Natural killer cell (primary cell): Measurements from ENCODE around the gene UMAD1. TPM values are rescaled to one million over a fixed set of nuclear protein-coding genes. Genes with fewer than 3 reads are reported as not detected.

Experiments used
- ATAC-seq, 3 donors: fragments of 150-1000 bp in 2 of 3; fragments of 200-7000 bp in 1 of 3; cut with Tn5 transposase; 1 replicate in 1 of 3; 2 replicates in 2 of 3; pipeline ENCODE4 v1.10.0; 2021; ENCODE audit warnings: mild to moderate bottlenecking in 2 of 3, moderate library complexity in 2 of 3
- DNase-seq, 2 donors: peaks; one replicate each; pipeline versions ENCODE4 v3.0.0 to v3.0.0-alpha.2; 2013 to 2021; ENCODE audit warnings: mixed read lengths in 1 of 2
- H3K27ac ChIP-seq: one replicate; pipeline ENCODE4 v1.5.1; 2013; ENCODE audit warnings: mild to moderate bottlenecking, low read length
- H3K27me3 ChIP-seq: one replicate; pipeline ENCODE4 v1.6.1; 2013; ENCODE audit warnings: low read length; ENCODE audit not compliant: control insufficient read depth, insufficient read depth
- H3K36me3 ChIP-seq: one replicate; pipeline ENCODE4 v1.6.1; 2013; ENCODE audit warnings: low read length; ENCODE audit not compliant: control insufficient read depth, insufficient read depth
- H3K4me1 ChIP-seq: one replicate; pipeline ENCODE4 v1.6.1; 2013; ENCODE audit warnings: low read length; ENCODE audit not compliant: control insufficient read depth, insufficient read depth
- H3K4me3 ChIP-seq: one replicate; pipeline ENCODE4 v1.5.1; 2013; ENCODE audit warnings: low read length
- H3K9me3 ChIP-seq: one replicate; pipeline ENCODE4 v1.6.1; 2013; ENCODE audit warnings: low read length; ENCODE audit not compliant: control insufficient read depth, insufficient read depth
- H3K27ac Mint-ChIP-seq, 2 donors: one replicate each; pipeline ENCODE4 v1.8.0; 2022; ENCODE audit warnings: mild to moderate bottlenecking in 2 of 2, mixed read lengths in 2 of 2, moderate library complexity in 1 of 2
- H3K27me3 Mint-ChIP-seq, 2 donors: one replicate each; pipeline ENCODE4 v1.8.0; 2022; ENCODE audit warnings: low read depth in 2 of 2, mixed read lengths in 2 of 2
- H3K36me3 Mint-ChIP-seq: one replicate; pipeline ENCODE4 v1.8.0; 2022; ENCODE audit warnings: mixed read lengths
- H3K4me1 Mint-ChIP-seq, 2 donors: one replicate each; pipeline ENCODE4 v1.8.0; 2022; ENCODE audit warnings: mixed read lengths in 2 of 2
- H3K4me3 Mint-ChIP-seq: one replicate; pipeline ENCODE4 v1.8.0; 2022; ENCODE audit warnings: mild to moderate bottlenecking, moderate library complexity, mixed read lengths
- H3K9me3 Mint-ChIP-seq, 2 donors: one replicate each; pipeline ENCODE4 v1.8.0; 2022; ENCODE audit warnings: mixed read lengths in 2 of 2
- WGBS: methylation state at CpG from one replicate; pipeline ENCODE4 v1.1.7; 2013; ENCODE audit warnings: missing lambda C conversion rate; ENCODE audit not compliant: insufficient coverage; 5-methylcytosine and 5-hydroxymethylcytosine counted together
- intact Hi-C: fragments of 100-400 bp; cut with micrococcal nuclease; formaldehyde crosslinking; loops from one replicate; pipeline ENCODE4 v1.14.2; 2022
- total RNA-seq, 4 donors: library from RNA; stranded (reverse); fragments of 120-200 nt in 1 of 4; gene quantifications; one replicate each; pipeline versions ENCODE4 v1.2.3 to v1.2.4, GENCODE V29; 2013 to 2022
- TF ChIP-seq, protein P1 (sequence below): fragments of 200-600 bp; IDR thresholded peaks from one replicate; pipeline ENCODE4 v1.8.0; 2022; ENCODE audit warnings: antibody characterized with exemption

UMAD1 gene
- total RNA-seq, 3 donors from 2014 or later (not counting 1 experiment from before 2014, with no cell fraction given), result 12.3 to 16.5 (median 14.6) TPM

DNA sequence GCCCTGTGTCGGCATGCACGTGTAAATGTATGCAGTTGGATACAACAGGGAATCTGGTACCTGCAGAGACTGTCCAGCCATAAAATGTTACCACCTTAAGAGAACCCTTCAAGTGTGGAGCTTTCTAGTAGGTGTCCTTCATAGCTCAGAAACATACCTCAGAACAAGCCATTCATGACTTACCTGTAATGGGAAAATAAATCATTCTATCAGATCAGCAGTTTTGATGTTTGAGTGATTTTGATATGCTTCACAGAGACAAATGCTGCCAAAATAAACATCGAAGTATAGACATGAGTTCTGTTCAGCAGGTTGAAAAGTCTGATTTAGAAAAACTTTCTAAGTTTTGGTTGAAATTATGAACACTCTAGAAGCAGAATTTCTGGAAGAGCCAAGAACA, 33.5 kb upstream of the UMAD1 start:
- H3K36me3 Mint-ChIP-seq, result peaks cover 7% of the 10 kb centered on the region
- Histone ChIP-seq H3K27me3 (no peaks in the 10 kb centered on the region), H3K4me1 (no peaks in the 10 kb centered on the region), H3K27ac (no peak overlapping the region), H3K9me3 (no peaks in the 10 kb centered on the region), H3K36me3 (peaks cover 16% of the 10 kb centered on the region), H3K4me3 (no peak overlapping the region)
- ATAC-seq (no peak), DNase-seq (no peak)
- H3K4me3 Mint-ChIP-seq, result no peak overlapping the region
- H3K27ac Mint-ChIP-seq, result no peak overlapping the region
- H3K27me3 Mint-ChIP-seq, result no peaks in the 10 kb centered on the region
- H3K9me3 Mint-ChIP-seq, result no peaks in the 10 kb centered on the region
- intact Hi-C loops, result no loop called here
- H3K4me1 Mint-ChIP-seq, result no peaks in the 10 kb centered on the region
- 65% methylated on average over 3 of the region's 3 CpGs for WGBS
- TF ChIP-seq, protein P1, sequence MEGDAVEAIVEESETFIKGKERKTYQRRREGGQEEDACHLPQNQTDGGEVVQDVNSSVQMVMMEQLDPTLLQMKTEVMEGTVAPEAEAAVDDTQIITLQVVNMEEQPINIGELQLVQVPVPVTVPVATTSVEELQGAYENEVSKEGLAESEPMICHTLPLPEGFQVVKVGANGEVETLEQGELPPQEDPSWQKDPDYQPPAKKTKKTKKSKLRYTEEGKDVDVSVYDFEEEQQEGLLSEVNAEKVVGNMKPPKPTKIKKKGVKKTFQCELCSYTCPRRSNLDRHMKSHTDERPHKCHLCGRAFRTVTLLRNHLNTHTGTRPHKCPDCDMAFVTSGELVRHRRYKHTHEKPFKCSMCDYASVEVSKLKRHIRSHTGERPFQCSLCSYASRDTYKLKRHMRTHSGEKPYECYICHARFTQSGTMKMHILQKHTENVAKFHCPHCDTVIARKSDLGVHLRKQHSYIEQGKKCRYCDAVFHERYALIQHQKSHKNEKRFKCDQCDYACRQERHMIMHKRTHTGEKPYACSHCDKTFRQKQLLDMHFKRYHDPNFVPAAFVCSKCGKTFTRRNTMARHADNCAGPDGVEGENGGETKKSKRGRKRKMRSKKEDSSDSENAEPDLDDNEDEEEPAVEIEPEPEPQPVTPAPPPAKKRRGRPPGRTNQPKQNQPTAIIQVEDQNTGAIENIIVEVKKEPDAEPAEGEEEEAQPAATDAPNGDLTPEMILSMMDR, result no peak

DNA sequence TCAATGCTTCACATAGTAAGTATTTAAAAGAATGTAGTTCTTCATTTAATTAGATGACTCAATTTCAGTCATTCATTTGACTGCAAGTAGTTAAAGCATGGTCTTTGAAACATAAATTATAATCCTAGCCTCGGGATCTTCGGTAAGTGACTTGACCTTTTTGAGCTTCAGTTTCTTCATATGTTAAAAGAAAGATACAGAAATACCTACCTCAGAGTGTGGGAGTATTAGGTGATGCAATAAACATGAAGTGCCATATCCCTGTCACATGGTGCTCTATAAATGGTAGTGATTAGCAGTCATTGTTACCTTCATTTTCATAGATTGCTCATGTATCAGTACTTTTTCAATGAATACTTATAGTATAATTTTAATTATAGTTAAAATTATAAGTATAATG, 31.2 kb upstream of the UMAD1 start:
- intact Hi-C loops, result no loop called here
- H3K27me3 Mint-ChIP-seq, result no peaks in the 10 kb centered on the region
- no peak overlapping the region for H3K4me3 Mint-ChIP-seq
- H3K27ac ChIP-seq, result no peak overlapping the region
- no peak overlapping the region for H3K27ac Mint-ChIP-seq
- H3K4me1 ChIP-seq, result no peaks in the 10 kb centered on the region
- TF ChIP-seq, protein P1, result no peak
- ATAC-seq (no peak), DNase-seq (no peak)
- no peaks in the 10 kb centered on the region for H3K9me3 ChIP-seq
- no peaks in the 10 kb centered on the region for H3K27me3 ChIP-seq
- H3K9me3 Mint-ChIP-seq, result no peaks in the 10 kb centered on the region
- peaks cover 16% of the 10 kb centered on the region for H3K36me3 ChIP-seq
- H3K4me3 ChIP-seq, result no peak overlapping the region
- H3K36me3 Mint-ChIP-seq, result peaks cover 7% of the 10 kb centered on the region
- no peaks in the 10 kb centered on the region for H3K4me1 Mint-ChIP-seq
- WGBS, result no CpG with 5 or more reads among the region's 2 CpGs

DNA sequence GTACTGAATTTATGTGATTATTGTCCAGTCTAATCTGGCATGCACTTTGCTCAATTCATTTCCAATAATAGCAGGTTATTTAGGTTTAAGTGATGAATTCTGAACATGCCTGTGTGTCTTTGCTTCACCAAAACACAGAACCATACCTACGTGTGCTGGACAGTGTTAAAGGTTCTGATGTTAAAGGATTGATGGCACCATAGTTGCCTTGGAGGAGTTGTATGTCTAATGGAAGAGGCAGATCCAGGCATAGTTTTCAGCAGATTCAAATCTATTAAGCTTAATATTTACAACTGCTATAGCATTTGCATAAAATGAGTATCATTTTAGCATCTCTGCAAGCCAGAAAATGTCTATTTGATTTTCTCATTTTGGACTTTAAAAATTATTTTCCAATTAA, 28.0 kb upstream of the UMAD1 start:
- Histone ChIP-seq H3K4me3 (no peak overlapping the region), H3K4me1 (no peaks in the 10 kb centered on the region), H3K36me3 (peaks cover 4% of the 10 kb centered on the region), H3K27ac (no peak overlapping the region), H3K27me3 (no peaks in the 10 kb centered on the region), H3K9me3 (no peaks in the 10 kb centered on the region)
- intact Hi-C loops, result no loop called here
- Mint-ChIP-seq H3K9me3 (no peaks in the 10 kb centered on the region), H3K27me3 (no peaks in the 10 kb centered on the region), H3K36me3 (peaks cover 6% of the 10 kb centered on the region), H3K4me1 (no peaks in the 10 kb centered on the region), H3K4me3 (no peak overlapping the region), H3K27ac (no peak overlapping the region)
- ATAC-seq (no peak), DNase-seq (no peak)
- TF ChIP-seq, protein P1, result no peak
- WGBS, result 100% methylated on average over 1 of the region's 1 CpG

DNA sequence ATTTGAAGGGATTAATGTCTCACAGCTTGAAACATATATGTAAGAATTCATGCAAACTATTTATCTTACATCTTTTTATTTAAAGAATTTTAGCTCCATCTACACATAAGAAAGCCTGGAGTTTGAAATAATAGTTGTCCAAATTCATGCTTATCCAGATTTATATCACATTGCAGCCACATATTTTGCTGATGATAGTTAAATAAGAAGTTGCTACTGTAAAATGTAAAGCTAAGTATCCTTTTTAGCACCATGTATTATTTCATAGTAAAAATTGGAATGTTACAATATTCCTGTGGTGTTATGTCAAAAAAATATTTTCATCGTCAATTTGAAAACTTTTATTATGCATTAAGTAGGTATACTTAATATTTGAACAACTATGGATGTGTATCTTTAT, 27.3 kb upstream of the UMAD1 start:
- no peaks in the 10 kb centered on the region for H3K27me3 Mint-ChIP-seq
- H3K4me3 Mint-ChIP-seq, result no peak overlapping the region
- no peaks in the 10 kb centered on the region for H3K36me3 ChIP-seq
- intact Hi-C loops, result no loop called here
- H3K4me1 ChIP-seq, result no peaks in the 10 kb centered on the region
- H3K27ac ChIP-seq, result no peak overlapping the region
- DNase-seq (no peak), ATAC-seq (no peak)
- no peaks in the 10 kb centered on the region for H3K9me3 Mint-ChIP-seq
- no peaks in the 10 kb centered on the region for H3K36me3 Mint-ChIP-seq
- H3K9me3 ChIP-seq, result no peaks in the 10 kb centered on the region
- H3K4me3 ChIP-seq, result no peak overlapping the region
- TF ChIP-seq, protein P1, result no peak
- H3K27me3 ChIP-seq, result no peaks in the 10 kb centered on the region
- no peaks in the 10 kb centered on the region for H3K4me1 Mint-ChIP-seq
- WGBS, result no CpG with 5 or more reads among the region's 1 CpG
- no peak overlapping the region for H3K27ac Mint-ChIP-seq
